Measurements from ENCODE around the gene TRMO.

DNA sequence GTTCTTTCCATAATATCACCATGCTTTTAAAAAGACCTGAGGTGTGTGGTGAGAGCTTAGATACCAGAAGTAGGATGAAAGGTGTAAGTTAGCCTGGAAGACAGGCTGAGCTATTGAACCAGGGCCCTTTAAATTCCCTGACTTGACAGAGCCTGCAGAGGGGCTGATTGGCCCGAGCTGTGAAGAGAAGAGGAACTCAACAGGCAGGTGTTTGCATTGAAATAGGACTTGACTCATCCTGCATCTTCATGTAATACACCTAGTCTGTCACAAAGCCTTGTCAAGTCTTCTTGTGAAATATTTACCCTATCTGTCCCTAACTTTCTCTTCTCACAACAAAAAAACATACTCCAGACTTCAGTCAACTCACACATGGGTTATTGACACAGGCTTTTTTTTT lies 44.2 kb upstream of the TRMO start:
- TF ChIP-seq, protein P1, sequence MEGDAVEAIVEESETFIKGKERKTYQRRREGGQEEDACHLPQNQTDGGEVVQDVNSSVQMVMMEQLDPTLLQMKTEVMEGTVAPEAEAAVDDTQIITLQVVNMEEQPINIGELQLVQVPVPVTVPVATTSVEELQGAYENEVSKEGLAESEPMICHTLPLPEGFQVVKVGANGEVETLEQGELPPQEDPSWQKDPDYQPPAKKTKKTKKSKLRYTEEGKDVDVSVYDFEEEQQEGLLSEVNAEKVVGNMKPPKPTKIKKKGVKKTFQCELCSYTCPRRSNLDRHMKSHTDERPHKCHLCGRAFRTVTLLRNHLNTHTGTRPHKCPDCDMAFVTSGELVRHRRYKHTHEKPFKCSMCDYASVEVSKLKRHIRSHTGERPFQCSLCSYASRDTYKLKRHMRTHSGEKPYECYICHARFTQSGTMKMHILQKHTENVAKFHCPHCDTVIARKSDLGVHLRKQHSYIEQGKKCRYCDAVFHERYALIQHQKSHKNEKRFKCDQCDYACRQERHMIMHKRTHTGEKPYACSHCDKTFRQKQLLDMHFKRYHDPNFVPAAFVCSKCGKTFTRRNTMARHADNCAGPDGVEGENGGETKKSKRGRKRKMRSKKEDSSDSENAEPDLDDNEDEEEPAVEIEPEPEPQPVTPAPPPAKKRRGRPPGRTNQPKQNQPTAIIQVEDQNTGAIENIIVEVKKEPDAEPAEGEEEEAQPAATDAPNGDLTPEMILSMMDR (IDR thresholded peaks at IDR 0.05), result no peak
- TF ChIP-seq POLR2A (IDR thresholded peaks at IDR 0.05), result no peak
